HG02763 (cell line): Measurements from ENCODE around the gene RAB23.

Experiments used
- ATAC-seq: cut with Tn5 transposase; IDR thresholded peaks from one replicate; pipeline ENCODE4 v1.9.1; 2021; ENCODE audit warnings: mild to moderate bottlenecking, moderate library complexity; ENCODE audit not compliant: unreplicated experiment

The RAB23 gene

GRCh38 chr6:57190140-57190539 is 32.0 kb downstream of the RAB23 start:
- ATAC-seq = no peak

GRCh38 chr6:57183336-57183735 is 38.8 kb downstream of the RAB23 start:
- no peak for ATAC-seq

DNA sequence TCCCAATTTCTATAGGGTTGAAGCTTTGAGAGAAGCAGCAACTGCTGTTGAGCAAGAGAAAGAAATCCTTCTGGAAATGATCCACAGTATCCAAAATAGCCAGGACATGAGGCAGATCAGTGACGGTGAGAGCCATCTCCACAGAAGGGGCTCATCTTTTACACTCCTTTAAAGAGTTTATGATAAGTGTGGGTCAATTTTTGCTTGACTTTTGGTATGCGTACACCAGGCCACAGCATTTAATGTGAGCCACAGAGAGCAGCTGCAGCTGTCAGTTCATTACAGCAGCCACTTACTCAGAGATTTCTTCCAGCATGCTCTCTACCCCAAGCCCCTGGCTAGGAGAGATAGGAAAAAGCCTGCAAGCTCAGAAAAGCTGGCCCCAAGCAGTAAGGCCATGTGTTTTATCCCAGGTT is 40.1 kb downstream of the RAB23 start:
- no peak for ATAC-seq

DNA sequence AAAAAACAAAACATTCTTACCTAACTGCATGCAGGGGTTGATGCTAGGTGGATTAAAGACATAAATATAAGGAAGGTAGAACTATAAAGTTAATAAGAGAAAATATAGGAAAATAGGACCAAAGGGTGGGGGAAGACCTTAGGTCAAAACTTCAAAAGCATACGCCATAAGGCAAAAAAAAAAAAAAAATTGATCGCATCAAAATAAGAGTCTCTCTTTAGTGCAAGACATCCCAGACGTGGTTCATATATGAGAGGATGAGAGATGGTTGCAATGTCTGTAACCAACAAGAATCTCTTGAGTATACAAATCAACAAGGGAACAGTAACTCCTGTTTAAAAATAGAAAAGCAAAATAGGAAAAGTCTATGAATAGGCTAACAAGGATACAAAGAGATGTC is 41.5 kb downstream of the RAB23 start:
- ATAC-seq = no peak

DNA sequence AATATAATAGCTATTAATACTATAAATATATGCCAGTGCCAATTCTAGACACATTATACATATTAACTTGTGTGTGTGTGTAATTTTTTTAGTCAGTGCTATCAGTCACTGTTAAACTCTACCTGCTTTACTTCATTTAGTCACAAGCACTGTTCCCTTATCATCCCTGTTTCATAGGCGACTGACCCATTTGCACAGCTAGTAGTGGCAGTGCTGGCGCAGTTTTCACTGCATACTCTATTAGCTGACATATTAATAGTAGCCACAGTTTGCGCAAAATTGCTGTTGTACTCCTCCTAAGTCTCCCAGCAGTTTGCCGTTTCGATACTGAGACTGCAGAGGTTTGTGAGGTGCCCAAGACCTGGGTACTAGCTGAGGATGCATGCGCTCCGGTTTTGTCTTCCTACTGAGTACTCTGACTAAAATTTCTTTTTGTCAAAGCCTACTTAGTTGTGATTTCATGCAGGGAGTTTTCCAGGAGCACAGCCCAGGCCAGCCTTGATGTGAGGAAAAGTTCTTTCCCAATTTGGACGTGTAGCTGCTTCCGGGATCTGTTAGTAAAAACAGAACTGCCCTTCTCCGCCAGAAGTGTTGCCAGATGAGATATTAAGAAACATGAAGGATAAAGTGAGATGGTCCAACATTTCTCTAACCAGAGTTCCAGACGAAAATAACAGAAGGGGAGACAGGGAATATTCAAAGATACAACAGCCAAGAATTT is 44.4 kb downstream of the RAB23 start:
- no peak for ATAC-seq

DNA sequence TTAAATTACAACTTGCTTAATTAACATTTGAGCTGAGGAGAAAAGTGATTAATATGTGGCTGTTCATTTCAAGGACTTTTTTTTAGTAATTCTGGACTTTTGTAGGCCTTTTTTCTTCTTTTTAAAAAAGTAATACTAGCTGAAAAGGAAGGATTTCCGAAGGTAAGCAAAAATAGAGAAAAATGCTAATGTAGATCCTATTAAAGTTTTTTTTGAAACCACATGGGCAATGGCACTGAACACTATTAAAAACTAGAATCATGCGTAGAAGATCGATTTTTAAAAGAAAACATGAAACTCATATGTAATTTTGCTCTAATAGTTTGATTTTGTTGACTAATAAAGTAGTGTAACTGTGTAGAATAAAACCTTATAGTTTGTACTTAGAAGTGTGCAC is 47.6 kb downstream of the RAB23 start:
- ATAC-seq = no peak

- no peak for ATAC-seq
Measured at GRCh38 chr6:57173886-57174510, 48.1 kb downstream of the RAB23 start.

GRCh38 chr6:57173056-57173885 is 48.8 kb downstream of the RAB23 start:
- no peak for ATAC-seq

DNA sequence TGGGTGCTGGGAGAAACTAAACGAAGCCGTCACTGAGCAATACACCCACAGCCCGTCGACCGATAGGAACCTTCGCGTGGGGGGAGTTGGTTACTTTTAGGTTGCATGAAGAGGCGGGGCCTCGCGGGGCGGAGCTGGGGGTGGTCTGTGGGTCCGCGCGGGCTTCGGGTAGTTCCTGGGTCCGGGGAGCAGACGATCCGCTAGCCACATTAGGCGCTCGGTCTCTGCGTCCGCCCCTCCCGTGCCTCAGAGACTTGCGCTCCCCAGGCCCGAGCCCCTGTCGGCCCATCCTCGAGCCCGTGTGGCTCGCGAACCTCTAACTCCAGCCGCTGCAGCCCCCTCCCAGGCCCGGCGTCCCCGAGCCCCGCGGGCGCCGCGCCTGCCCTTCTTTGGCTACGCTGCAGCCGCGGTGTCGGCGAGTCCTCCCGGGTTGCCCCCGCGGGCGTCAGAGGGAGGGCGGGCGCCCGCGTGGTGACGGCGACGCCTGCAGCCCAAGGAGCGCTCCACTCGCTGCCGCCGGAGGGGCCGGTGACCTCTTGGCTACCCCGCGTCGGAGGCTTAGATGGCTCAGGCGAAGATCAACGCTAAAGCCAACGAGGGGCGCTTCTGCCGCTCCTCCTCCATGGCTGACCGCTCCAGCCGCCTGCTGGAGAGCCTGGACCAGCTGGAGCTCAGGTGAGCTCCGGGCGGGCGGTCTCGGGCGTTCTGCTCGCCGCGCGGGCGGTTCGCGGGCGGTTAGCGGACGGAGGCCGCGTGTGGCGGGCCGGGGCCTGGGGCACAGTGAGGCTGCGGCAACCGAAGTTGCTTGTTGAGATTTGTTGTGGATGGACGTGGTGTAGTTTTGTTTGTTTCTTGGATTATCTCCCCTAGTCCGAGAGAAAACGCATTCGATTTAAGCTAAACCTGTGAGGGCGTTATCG is 49.7 kb downstream of the RAB23 start, which contains the start of gene BAG2:
BAG2 (plus strand) TSS at position 191 of the 920 bp plus-strand sequence; CDS start at position 563, 372 bp downstream.
- ATAC-seq = peak; percentile 87

DNA sequence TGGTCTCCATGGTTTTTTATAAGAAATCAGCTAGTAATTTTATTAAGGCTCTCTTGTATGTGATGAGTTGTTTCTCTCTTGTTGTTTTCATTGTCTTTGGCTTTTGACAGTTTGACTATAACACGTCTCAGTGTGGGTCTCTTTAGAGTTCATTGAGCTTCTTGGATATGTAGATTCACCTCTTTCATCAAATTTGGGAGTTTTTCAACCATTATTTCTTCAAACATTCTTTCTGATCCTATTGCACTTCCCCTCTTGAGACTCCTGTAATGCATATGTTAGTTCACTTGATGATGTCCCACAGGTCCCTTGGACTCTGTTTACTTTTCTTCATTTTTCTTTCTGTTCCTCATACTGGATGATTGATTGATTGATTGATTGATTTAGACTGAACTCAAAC is 57.0 kb downstream of the RAB23 start:
- no peak for ATAC-seq

GRCh38 chr6:57163956-57164355 is 58.2 kb downstream of the RAB23 start:
- ATAC-seq = no peak

DNA sequence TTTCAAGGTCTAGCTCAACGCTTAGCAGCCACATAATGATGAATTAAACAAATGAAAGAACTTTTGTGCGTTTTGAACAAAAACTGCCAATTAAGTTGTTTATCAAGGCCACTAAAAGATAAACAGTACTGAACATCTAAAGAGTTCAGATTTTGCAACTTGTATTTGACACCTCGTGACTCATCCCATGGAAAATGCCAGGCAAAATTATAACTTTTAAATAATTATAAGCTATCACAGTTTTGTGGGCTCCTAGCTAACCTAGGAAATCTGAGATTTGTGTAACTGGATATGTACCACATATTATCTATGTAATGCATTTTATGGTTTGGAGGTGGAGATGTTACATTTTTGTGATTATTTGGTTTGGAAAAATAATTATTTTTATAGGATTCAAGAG is 59.6 kb downstream of the RAB23 start:
- no peak for ATAC-seq

DNA sequence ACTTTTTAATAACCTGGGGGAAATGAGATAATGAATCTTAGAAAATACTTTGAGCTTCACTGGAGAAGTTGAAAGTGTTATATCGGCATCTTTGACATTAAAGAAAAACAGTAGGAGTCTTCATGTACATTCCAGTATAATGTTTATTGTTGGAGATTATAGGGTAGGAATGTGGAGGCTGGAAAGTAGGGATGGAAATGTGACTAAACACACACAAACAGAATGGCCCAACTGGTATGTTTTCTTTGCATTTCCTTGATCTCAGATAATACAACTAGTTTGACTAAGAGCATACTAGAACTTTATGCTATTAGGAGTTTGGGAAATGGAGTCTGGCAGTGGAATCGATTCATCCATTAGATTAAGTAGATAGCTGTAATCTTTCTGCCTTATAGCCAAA is 60.1 kb downstream of the RAB23 start:
- ATAC-seq = no peak

DNA sequence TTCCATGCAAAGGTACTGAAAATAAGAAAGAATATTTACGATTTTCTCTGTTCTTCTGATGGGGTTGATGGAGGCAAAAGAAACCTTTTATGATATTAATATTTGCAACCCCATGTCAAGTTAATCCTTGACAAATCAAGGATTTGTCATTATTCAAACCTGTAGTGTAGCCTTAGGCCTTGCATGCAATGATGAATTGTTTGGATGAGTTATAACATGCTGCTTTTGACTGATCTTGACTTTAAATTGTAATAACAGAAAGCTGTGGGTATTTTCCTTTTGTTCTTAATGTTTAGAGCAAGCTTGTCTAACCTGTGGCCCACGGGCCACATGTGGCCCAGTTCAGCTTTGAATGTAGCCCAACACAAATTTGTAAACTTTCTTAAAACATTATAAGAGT is 63.0 kb downstream of the RAB23 start:
- no peak for ATAC-seq

DNA sequence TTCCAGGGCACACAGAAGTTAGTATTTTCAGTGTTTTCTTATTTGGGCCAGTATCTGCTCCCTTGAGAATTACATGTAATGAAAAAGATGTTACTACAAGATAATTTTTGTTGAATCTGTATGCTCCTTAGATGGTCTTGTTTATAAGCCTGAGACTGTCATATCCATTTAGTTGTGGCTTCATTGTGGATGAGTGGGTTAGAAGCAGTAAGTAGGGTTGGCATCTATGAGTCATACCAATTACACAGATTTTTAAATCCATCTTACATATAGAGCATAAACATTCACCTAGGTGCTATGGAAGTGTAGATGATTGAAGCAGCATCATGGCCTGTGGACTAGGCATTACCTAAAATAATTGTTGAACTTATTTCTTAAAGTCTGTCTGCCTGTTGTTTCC is 63.4 kb downstream of the RAB23 start:
- no peak for ATAC-seq

GRCh38 chr6:57147955-57148858 is 73.9 kb downstream of the RAB23 start:
- no peak for ATAC-seq

DNA sequence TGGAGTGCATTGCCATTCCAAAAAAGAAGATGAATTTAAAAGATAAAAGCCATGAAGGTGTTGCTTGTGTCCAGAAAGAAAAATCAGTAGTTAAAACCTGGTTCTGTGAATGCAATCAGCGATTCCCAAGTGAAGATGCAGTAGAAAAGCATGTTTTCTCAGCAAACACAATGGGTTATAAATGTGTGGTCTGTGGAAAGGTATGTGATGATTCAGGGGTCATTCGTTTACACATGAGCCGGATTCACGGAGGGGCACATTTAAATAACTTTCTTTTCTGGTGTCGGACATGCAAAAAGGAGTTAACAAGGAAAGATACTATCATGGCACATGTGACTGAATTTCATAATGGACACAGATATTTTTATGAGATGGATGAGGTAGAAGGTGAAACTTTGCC is 74.7 kb downstream of the RAB23 start:
- no peak for ATAC-seq

- no peak for ATAC-seq
Measured at GRCh38 chr6:57143690-57144089, 78.4 kb downstream of the RAB23 start.

DNA sequence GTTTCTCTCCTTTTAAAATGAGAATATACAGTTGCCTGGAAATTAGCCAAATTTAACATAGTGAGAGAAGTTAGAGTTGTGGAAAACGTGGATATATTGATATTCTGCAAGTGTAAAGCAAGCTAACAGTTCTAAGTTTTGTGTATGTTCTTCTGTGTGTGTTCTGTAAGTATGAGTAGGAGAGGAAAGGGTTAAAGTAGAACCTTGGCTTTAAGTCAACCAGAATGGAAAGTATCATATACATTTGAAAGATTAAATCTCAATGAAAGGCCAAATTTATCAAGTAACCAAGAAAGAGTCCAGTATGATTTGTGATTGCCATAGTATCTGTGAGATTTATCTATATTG is 80.0 kb downstream of the RAB23 start:
- ATAC-seq = no peak
